GM19438 (cell line): ENCODE results near the gene F8.

Source experiments
- ATAC-seq: cut with Tn5 transposase; IDR thresholded peaks from one replicate; pipeline ENCODE4 v1.9.1; 2021; ENCODE audit warnings: low read depth; ENCODE audit not compliant: unreplicated experiment

Gene F8

DNA sequence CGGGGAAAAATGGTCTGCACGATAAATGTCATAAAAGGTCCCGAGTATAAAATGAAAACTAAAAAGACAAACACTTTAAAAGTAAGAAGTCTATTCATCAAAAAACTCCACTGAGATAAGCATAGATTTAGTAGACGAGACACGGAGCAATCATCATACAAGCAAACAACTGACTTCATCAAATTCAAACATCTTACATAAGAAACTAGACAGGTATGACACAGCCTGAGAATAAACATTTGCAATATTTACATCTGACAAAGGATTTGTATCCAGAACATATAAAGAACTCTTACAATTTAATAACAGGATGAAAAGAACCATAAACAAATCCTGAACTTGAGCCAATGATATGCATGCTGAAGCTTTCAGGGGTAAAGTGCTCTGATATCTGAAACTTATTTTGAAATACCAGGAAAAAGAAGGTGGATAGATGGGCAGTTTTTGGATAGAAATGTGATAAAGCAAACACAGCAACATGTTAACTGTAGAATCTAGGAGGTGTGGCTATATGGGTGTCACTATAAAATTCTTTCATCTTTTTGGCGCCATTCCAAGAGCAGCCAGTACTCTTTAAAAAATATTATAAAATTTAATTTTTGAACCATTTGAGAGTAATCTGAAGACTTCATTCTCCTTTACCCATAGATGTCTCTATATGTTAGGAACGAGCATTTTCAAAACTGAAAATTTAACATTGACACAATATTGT lies 229.3 kb downstream of the F8 start:
- ATAC-seq, result no peak

DNA sequence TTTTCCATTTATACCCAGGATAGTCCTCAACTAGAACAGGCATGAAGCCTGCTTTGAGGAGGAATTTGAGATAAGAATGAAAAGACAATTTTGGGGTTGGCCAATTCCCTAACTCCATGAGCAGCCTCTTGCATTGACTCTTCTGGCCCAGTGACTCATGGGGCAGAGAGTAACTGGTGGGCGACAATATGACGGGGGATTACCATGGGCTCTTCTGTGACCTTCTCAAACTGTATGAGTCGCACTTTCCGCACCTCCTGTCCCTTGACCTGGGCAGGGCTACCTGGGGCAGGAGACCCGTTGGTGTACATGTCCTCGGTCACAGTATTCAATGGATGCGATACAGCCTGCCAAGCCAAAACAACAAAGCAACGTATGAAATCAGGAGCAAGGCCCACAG lies 230.6 kb downstream of the F8 start:
- no peak for ATAC-seq

DNA sequence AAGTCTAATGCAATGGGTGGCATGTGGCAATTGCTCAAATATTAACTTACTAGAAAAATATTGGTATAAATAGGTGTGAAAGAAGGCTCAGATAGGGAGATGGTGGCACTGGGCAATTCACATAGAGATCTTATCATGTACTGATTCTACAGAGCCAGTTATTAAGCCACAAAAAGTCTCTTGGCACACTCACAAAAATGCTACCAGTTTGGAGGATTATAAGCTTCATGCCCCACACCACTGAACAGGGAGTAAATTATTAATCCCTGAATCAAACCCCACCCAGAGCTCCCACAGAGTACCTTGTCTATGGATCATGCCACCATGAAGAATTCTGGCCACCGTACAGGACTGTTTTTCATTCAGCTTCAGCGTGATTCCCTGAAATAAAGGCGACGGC lies 231.1 kb downstream of the F8 start:
- no peak for ATAC-seq
